ENCODE data around the gene CNN3.

DNA sequence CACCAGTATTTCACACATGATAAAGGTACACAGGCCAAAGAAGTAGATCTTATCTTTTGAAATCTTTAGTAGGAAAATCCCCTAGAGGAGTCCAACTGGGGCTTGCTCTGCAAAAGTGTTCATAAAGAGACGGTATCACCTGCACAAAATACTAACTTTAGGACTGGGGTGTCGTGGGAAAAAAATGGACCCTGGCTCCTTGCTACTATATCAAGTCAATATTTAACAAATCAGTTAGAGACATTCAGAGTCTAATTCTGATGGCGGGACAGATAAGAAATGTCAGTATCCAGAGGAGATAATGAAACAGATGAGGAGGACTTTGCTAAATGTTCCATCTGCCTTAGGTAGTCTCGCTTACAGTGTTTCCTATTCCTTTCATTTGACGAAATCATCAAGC lies 25.6 kb upstream of the CNN3 start:
- TF ChIP-seq, protein P1, sequence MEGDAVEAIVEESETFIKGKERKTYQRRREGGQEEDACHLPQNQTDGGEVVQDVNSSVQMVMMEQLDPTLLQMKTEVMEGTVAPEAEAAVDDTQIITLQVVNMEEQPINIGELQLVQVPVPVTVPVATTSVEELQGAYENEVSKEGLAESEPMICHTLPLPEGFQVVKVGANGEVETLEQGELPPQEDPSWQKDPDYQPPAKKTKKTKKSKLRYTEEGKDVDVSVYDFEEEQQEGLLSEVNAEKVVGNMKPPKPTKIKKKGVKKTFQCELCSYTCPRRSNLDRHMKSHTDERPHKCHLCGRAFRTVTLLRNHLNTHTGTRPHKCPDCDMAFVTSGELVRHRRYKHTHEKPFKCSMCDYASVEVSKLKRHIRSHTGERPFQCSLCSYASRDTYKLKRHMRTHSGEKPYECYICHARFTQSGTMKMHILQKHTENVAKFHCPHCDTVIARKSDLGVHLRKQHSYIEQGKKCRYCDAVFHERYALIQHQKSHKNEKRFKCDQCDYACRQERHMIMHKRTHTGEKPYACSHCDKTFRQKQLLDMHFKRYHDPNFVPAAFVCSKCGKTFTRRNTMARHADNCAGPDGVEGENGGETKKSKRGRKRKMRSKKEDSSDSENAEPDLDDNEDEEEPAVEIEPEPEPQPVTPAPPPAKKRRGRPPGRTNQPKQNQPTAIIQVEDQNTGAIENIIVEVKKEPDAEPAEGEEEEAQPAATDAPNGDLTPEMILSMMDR (IDR thresholded peaks at IDR 0.05; ENCODE audit: low read depth, low read length, missing input control) = no peak
- no peak for TF ChIP-seq TAF1 (conservative IDR thresholded peaks at IDR 0.05)
- TF ChIP-seq GABPA (IDR thresholded peaks at IDR 0.05 in 1 of 2, conservative IDR thresholded peaks at IDR 0.05 in 1 of 2) = no peak
- peak; percentile 24 for TF ChIP-seq YY1 (IDR thresholded peaks at IDR 0.05)
- TF ChIP-seq FOXA1 (IDR thresholded peaks at IDR 0.05) = no peak
- TF ChIP-seq, protein P2, sequence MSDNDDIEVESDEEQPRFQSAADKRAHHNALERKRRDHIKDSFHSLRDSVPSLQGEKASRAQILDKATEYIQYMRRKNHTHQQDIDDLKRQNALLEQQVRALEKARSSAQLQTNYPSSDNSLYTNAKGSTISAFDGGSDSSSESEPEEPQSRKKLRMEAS (IDR thresholded peaks at IDR 0.05) = no peak

All from liver (tissue), 3 donors.